ENCODE measurements around the gene CHAD. TPM values are rescaled to one million over a fixed set of nuclear protein-coding genes. Genes with fewer than 3 reads are reported as not detected.

The CHAD gene
- total RNA-seq, 1 experiment from 2014 or later, result not detected

DNA sequence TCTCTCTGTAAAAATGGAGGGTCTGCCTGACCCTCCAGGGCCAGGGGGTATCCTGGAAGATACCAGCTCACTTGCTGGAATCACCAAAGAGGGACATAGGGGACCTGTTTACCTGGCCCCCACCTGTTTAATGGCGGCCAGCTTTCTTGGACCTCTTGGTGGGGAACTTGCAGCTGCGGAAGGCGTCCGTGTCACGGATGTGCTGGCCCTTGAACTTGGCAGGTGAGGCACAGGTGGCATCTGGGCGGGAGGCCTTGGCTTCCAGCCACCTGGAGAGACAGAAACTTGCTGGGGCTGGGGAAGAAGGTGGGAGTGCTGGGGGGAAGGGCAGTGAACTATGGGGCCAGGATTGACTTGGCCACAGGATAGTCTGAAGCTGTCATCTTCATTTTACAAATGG lies 3.5 kb downstream of the CHAD start:
- TF ChIP-seq POLR2AphosphoS5 (IDR thresholded peaks at IDR 0.05; ENCODE audit: low read depth, low read length) (no peak), SIN3A (IDR thresholded peaks at IDR 0.05; ENCODE audit: borderline replicate concordance, insufficient read depth, low read depth, low read length) (no peak), TCF7L2 (IDR thresholded peaks at IDR 0.05; ENCODE audit: low read depth, low read length) (no peak)
- TF ChIP-seq, protein P1, sequence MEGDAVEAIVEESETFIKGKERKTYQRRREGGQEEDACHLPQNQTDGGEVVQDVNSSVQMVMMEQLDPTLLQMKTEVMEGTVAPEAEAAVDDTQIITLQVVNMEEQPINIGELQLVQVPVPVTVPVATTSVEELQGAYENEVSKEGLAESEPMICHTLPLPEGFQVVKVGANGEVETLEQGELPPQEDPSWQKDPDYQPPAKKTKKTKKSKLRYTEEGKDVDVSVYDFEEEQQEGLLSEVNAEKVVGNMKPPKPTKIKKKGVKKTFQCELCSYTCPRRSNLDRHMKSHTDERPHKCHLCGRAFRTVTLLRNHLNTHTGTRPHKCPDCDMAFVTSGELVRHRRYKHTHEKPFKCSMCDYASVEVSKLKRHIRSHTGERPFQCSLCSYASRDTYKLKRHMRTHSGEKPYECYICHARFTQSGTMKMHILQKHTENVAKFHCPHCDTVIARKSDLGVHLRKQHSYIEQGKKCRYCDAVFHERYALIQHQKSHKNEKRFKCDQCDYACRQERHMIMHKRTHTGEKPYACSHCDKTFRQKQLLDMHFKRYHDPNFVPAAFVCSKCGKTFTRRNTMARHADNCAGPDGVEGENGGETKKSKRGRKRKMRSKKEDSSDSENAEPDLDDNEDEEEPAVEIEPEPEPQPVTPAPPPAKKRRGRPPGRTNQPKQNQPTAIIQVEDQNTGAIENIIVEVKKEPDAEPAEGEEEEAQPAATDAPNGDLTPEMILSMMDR (IDR thresholded peaks at IDR 0.05), result no peak
- TF ChIP-seq, protein P2, sequence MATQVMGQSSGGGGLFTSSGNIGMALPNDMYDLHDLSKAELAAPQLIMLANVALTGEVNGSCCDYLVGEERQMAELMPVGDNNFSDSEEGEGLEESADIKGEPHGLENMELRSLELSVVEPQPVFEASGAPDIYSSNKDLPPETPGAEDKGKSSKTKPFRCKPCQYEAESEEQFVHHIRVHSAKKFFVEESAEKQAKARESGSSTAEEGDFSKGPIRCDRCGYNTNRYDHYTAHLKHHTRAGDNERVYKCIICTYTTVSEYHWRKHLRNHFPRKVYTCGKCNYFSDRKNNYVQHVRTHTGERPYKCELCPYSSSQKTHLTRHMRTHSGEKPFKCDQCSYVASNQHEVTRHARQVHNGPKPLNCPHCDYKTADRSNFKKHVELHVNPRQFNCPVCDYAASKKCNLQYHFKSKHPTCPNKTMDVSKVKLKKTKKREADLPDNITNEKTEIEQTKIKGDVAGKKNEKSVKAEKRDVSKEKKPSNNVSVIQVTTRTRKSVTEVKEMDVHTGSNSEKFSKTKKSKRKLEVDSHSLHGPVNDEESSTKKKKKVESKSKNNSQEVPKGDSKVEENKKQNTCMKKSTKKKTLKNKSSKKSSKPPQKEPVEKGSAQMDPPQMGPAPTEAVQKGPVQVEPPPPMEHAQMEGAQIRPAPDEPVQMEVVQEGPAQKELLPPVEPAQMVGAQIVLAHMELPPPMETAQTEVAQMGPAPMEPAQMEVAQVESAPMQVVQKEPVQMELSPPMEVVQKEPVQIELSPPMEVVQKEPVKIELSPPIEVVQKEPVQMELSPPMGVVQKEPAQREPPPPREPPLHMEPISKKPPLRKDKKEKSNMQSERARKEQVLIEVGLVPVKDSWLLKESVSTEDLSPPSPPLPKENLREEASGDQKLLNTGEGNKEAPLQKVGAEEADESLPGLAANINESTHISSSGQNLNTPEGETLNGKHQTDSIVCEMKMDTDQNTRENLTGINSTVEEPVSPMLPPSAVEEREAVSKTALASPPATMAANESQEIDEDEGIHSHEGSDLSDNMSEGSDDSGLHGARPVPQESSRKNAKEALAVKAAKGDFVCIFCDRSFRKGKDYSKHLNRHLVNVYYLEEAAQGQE (IDR thresholded peaks at IDR 0.05; ENCODE audit: insufficient read depth in 1 of 2, low read depth in 2 of 2, low read length in 1 of 2), result no peak
- no peak overlapping the region for H3K27ac ChIP-seq (ENCODE audit: low read length)
- ATAC-seq (no peak), DNase-seq (ENCODE audit: low read depth, low spot score) (no peak)
- no peaks in the 10 kb centered on the region for H3K27me3 ChIP-seq (ENCODE audit: control insufficient read depth, insufficient read depth, low read length)
- H3K4me1 ChIP-seq (ENCODE audit: control insufficient read depth, insufficient read depth, low read length), result no peaks in the 10 kb centered on the region; the same call in 1 of the 2 replicates
- BruUV-seq (replicated peaks), result no TSS peak
- H3K4me3 ChIP-seq (ENCODE audit: low read depth in 2 of 2, low read length in 2 of 2), result no peak overlapping the region
- no peaks in the 10 kb centered on the region for H3K36me3 ChIP-seq (ENCODE audit: control insufficient read depth, insufficient read depth, low read length)
- ChIA-PET POLR2A (no interaction called here), CTCF (no interaction called here)
- H3K9me3 ChIP-seq (ENCODE audit: control insufficient read depth, insufficient read depth, low read depth, low read length), result no peaks in the 10 kb centered on the region
- in situ Hi-C loops (cut with HindIII; ENCODE audit: low pct_unique_long_range_greater_than_20kb, low sequenced_read_pairs), result no loop called here
- intact Hi-C loops (cut with micrococcal nuclease; ENCODE audit: unreplicated experiment), result no loop called here

DNA sequence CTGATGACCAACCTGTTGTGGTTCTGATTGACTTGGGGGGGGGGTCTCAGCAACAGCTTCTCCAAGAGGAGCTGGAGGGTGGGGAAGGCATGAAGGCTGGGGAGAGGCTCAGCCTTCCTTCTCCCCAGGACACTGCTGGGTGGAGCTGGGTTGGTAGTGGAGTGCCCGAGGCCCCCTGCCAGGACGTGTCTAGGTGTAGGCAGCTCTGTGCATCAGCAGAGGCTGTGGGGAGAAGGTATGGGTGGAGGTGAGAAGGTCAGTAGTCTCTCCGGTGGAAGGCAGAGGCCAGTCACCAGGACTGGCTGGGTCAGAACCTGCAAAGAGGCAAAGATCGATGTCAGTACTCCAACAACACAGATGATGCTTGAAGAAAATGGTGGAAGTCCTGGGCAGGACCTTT lies 3.9 kb downstream of the CHAD start:
- POLR2A ChIA-PET, result no interaction called here
- ATAC-seq, result no peak
- H3K27ac ChIP-seq (ENCODE audit: low read length), result no peak overlapping the region
- no peaks in the 10 kb centered on the region for H3K27me3 ChIP-seq (ENCODE audit: control insufficient read depth, insufficient read depth, low read length)
- H3K36me3 ChIP-seq (ENCODE audit: control insufficient read depth, insufficient read depth, low read length), result no peaks in the 10 kb centered on the region
- H3K9me3 ChIP-seq (ENCODE audit: control insufficient read depth, insufficient read depth, low read depth, low read length), result no peaks in the 10 kb centered on the region
- intact Hi-C loops (cut with micrococcal nuclease; ENCODE audit: unreplicated experiment) (no loop called here), in situ Hi-C loops (cut with HindIII; ENCODE audit: low pct_unique_long_range_greater_than_20kb, low sequenced_read_pairs) (no loop called here)
- no peaks in the 10 kb centered on the region for H3K4me1 ChIP-seq (ENCODE audit: control insufficient read depth, insufficient read depth, low read length)
- CTCF ChIA-PET, result interaction anchor here (0.7 kb wide), 1 partner anchor 11 kb away, joined by 3 read pairs; no protein-coding TSS in a partner anchor
- no TSS peak for BruUV-seq (replicated peaks)
- DNase-seq (ENCODE audit: low read depth, low spot score), result no peak
- TF ChIP-seq POLR2AphosphoS5 (IDR thresholded peaks at IDR 0.05; ENCODE audit: low read depth, low read length), result no peak
- TF ChIP-seq SIN3A (IDR thresholded peaks at IDR 0.05; ENCODE audit: borderline replicate concordance, insufficient read depth, low read depth, low read length), result no peak
- TF ChIP-seq, protein P1 (IDR thresholded peaks at IDR 0.05), result no peak
- TF ChIP-seq TCF7L2 (IDR thresholded peaks at IDR 0.05; ENCODE audit: low read depth, low read length), result no peak
- TF ChIP-seq, protein P2 (IDR thresholded peaks at IDR 0.05; ENCODE audit: insufficient read depth in 1 of 2, low read depth in 2 of 2, low read length in 1 of 2), result no peak
- no peak overlapping the region for H3K4me3 ChIP-seq (ENCODE audit: low read depth in 2 of 2, low read length in 2 of 2)

Measured in Panc1 (cell line).